ENCODE data around the gene HAS3.

HAS3 gene

DNA sequence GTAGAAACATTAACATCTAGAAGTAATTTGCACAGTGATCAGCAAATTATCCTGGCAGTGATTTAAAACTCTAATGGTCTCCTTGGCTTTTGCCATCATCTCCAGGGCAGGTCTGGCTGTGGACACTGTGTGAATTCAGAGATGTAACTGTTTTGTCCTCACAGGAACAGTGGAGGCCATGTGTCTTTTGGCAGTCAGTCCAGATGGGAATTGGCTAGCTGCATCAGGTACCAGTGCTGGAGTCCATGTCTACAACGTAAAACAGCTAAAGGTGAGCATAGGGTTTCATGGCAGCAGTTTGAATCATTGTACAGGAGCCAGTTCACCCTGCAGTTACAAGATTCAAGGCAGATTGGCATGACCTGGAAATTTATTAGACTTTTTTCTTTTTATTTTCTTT, 54.7 kb downstream of the HAS3 start:
- no peaks in the 10 kb centered on the region for H3K9me3 Mint-ChIP-seq
- H3K27ac Mint-ChIP-seq: no peak overlapping the region
- no peak for ATAC-seq (replicated peaks)
- no peak overlapping the region for H3K4me3 Mint-ChIP-seq
- no peak for DNase-seq
- H3K27me3 Mint-ChIP-seq: no peaks in the 10 kb centered on the region
- peaks cover 0 to under 1% of the 10 kb centered on the region in 2 donors for H3K4me1 Mint-ChIP-seq (ENCODE audit: low read depth in 2 of 2)
- H3K36me3 Mint-ChIP-seq (ENCODE audit: insufficient read depth): peaks cover 62% of the 10 kb centered on the region

DNA sequence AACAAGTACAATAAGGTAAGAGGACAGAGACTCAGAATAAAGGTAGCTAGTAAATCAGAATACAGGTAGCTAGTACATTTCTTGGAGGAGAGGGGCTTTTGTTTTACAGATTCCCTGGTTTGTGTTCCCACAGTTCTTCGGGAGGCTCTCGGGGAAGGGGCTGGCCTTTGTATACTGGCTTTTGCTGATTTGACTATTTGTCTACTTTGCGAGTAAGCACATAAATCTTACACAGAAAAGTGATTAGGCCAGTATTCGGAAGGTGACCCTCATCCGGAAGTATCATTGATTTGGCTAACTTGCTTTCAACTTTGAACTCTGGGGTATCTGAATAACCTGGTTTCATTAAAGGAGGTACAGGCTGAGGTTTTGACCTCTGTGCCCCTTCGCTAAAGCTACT, 60.1 kb downstream of the HAS3 start:
- peak overlapping the region in 1 of 2 donors; percentile 89 for H3K27ac Mint-ChIP-seq
- H3K27me3 Mint-ChIP-seq: no peaks in the 10 kb centered on the region
- ATAC-seq (replicated peaks) (no peak), DNase-seq (no peak)
- peaks cover 50% of the 10 kb centered on the region for H3K36me3 Mint-ChIP-seq (ENCODE audit: insufficient read depth)
- peaks cover 16 to 21% of the 10 kb centered on the region in 2 donors for H3K4me1 Mint-ChIP-seq (ENCODE audit: low read depth in 2 of 2)
- H3K9me3 Mint-ChIP-seq: no peaks in the 10 kb centered on the region
- H3K4me3 Mint-ChIP-seq: no peak overlapping the region

DNA sequence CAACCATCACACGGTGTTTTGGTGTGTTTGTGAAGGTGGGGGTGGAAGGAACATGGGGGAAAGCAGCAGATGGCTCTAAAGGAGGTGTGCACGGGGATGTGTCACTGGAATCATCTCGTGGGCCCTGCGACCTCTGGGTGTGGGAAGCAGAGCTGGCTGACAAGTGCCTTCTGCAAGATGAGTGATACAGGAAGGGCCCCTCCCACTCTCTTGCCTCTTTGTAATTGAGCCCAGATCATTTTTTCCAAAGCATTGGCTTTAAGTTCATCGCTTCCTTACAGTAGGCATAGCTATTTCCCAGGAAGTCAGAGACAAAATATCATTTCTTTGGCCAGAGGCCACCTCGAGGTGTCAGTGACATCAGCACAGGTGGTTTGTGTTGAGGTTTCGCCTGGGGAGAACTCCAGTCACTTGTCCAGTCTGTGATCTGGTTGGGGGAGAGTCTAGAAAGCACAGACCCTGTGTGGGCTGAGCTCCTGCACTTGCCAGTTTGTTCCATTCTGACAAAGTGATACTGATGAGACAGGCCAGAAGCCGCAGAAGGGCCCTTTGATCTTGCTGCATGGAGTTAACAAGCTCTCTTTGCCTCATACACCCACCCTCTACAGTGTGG, 60.9 kb downstream of the HAS3 start:
- Mint-ChIP-seq H3K36me3 (ENCODE audit: insufficient read depth) (peaks cover 51% of the 10 kb centered on the region), H3K9me3 (no peaks in the 10 kb centered on the region), H3K4me1 (ENCODE audit: low read depth in 2 of 2) (peaks cover 16 to 21% of the 10 kb centered on the region in 2 donors), H3K27ac (peak overlapping the region; percentile 78 to 89), H3K27me3 (no peaks in the 10 kb centered on the region), H3K4me3 (peak overlapping the region; percentile 23 to 59)
- ATAC-seq (replicated peaks): peak; percentile 72
- DNase-seq: no peak

DNA sequence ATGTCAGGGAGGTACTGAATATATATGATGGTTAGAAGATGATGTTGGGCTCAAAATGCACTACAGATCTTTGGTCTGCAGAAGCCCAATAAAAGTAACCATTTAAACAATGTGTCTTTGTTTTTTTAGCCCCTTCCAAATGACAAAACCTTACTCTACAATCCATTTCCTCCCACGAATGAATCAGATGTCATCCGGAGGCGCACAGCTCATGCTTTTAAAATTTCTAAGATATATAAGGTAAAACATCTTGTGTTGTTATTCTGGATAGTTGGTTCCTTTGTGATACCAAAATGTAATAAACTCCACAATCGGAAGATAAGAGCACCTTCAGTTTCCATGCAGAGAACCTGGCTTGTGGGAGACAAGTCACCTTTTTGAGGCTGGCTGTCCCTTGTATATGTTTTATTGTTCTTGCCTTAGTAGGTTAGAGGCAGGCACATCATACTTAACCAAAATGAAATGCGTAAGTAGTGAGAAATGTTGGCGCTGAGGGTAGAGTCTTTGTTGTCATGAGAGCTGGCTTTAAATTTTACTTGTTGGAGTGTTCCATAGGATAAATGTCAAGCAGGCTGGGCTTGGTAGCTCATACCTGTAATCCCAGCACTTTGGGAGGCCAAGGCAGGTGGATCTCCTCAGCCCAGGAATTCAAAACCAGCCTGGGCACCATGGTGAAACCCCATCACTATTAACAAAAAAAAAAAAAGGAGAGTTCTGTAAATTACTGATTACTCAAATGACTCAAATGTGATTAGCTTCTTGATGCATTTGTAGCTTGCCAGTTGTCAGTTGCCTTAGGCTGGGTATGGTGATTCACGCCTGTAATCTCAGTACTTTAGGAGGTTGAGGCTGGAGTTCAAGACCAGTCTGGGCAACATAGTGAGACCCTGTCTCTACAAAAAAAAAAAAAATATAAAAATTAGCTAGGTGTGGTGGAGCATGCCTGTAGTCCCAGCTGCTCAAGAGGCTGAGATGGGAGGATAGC, 61.8 kb downstream of the HAS3 start:
- DNase-seq (no peak), ATAC-seq (replicated peaks) (no peak)
- Mint-ChIP-seq H3K9me3 (no peaks in the 10 kb centered on the region), H3K4me3 (peak overlapping the region; percentile 23 to 59), H3K27me3 (no peaks in the 10 kb centered on the region), H3K27ac (peak overlapping the region; percentile 78 to 89), H3K36me3 (ENCODE audit: insufficient read depth) (peaks cover 53% of the 10 kb centered on the region), H3K4me1 (ENCODE audit: low read depth in 2 of 2) (peaks cover 16 to 21% of the 10 kb centered on the region in 2 donors)
